Measurements from ENCODE around the gene SPATA31C1. TPM values are rescaled to one million over a fixed set of nuclear protein-coding genes. Genes with fewer than 3 reads are reported as not detected.

The SPATA31C1 gene
- total and polyA plus RNA-seq, 11 donors: not detected

DNA sequence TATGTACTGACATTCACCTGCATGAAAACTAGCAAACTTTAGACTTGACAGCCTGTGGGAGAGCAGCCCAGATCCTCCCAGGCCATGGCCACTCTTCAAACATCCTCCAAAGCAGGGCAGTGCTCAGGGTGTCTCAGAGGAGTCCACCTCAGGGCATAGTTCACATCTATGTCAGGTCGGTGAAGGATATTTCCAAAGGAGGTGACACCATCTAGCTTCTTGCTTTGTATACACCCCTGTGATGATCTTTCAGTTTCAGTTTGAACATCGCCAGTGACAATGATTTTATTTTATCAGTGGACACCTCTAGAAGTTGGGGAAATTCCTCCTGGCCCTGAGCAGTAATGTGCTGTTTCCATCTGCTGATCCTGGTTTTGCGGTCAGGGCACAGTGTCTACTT lies 36.5 kb downstream of the SPATA31C1 start:
- TF ChIP-seq, protein P1, sequence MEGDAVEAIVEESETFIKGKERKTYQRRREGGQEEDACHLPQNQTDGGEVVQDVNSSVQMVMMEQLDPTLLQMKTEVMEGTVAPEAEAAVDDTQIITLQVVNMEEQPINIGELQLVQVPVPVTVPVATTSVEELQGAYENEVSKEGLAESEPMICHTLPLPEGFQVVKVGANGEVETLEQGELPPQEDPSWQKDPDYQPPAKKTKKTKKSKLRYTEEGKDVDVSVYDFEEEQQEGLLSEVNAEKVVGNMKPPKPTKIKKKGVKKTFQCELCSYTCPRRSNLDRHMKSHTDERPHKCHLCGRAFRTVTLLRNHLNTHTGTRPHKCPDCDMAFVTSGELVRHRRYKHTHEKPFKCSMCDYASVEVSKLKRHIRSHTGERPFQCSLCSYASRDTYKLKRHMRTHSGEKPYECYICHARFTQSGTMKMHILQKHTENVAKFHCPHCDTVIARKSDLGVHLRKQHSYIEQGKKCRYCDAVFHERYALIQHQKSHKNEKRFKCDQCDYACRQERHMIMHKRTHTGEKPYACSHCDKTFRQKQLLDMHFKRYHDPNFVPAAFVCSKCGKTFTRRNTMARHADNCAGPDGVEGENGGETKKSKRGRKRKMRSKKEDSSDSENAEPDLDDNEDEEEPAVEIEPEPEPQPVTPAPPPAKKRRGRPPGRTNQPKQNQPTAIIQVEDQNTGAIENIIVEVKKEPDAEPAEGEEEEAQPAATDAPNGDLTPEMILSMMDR (IDR thresholded peaks at IDR 0.05): no peak
- no peak for TF ChIP-seq POLR2A (IDR thresholded peaks at IDR 0.05)
- intact Hi-C loops (cut with DNase I): loop anchor here in 5 of 10 donors (5.0 to 10.0 kb wide), 2 partner anchors 621 to 623 kb away; no protein-coding TSS in a partner anchor

DNA sequence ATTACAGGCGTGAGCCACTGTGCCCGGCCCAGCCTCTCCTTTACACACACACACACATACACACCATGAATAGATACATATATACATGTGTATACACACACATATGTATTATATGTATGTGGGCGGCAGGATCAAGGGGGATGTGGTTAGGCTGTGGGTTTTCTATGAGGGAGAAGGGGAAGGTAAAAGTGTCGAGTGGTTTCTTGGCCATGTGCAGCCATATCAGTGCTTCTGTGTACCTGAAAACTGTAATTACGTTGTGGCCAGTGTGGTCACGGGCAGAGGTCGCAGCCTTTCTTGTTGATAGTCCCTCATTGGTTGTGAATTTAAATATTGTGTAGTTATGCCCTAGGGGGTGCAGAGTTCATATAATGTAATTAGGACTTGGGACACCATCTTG lies 40.1 kb downstream of the SPATA31C1 start:
- Histone ChIP-seq H3K27me3 (peaks cover 0 to 7% (median 0%) of the 10 kb centered on the region in 9 donors), H3K4me1 (no peaks in the 10 kb centered on the region), H3K9me3 (peaks cover 0 to 12% (median 0%) of the 10 kb centered on the region in 12 donors), H3K4me3 (no peak overlapping the region), H3K36me3 (no peaks in the 10 kb centered on the region), H3K27ac (no peak overlapping the region)
- WGBS, 4 donors: 79 to 92% (median 90%) methylated on average over 7 of the region's 7 CpGs
- no peak for TF ChIP-seq POLR2A (IDR thresholded peaks at IDR 0.05)
- TF ChIP-seq, protein P1 (IDR thresholded peaks at IDR 0.05): no peak
- intact Hi-C loops (cut with DNase I): loop anchor here in 3 of 10 donors (10.0 kb wide), 1 partner anchor 617 kb away; no protein-coding TSS in a partner anchor
- ATAC-seq: no peak
- DNase-seq: no peak

More for the DNA sequence above, 36.5 kb downstream of the SPATA31C1 start:
- Histone ChIP-seq H3K36me3 (no peaks in the 10 kb centered on the region), H3K9me3 (peaks cover 0 to 15% (median 1%) of the 10 kb centered on the region in 12 donors), H3K4me1 (no peaks in the 10 kb centered on the region), H3K27me3 (peaks cover 0 to 13% (median 0%) of the 10 kb centered on the region in 9 donors), H3K27ac (no peak overlapping the region), H3K4me3 (no peak overlapping the region)
- ATAC-seq: no peak
- WGBS, 4 donors: 85 to 88% (median 86%) methylated on average over 3 of the region's 3 CpGs
- DNase-seq: no peak

DNA sequence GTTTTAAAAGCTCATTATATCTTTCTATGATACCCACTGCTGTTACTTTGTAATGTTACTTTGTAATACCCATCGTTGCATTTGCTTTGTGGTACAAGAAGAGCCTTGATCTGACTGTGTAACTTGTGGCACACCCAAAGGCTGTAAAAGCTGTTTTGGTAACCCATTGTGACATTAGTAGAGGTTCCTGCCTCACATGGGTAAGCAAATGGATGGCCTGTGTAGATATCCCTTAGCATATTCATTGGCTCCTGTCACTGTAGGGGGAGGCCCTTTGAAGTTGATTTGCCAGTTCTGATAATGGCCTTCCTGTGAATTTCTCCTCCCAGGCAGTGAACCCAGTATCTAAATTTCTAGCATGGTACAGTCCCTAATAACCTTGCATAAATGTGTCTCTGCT lies 40.8 kb downstream of the SPATA31C1 start:
- ATAC-seq: no peak

DNA sequence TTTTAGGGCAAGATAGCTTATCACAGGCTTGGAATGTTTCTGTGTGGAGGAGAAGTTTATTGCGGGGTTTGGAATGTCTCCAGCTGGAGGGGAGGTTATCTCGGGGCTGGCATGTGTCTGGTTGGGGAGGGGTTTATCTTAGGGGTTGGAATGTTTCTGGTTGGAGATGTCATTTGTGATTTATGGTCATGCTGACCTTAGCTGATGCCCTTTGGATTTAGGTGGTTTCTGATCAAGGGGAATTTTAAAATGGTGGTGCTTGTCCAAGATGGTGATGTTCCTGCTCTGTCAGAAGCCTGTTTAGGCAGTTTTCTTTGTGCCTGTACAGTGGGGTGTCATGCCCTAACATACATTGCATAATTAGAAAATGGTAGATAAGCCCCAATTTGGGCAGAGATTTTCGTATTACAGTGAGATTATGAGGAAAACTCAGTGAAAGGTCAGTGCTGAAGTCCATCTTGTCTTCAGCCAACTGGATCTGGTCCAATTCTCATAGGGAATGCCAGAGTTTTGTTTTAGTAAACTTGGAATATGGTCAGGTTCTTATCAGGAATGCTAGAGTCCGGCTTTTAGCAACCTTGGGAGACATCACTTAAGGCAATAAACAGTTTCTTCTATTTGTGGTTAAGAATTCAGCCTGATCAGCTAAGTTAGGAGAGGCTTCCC lies 42.3 kb downstream of the SPATA31C1 start:
- WGBS, 4 donors: 23 to 37% (median 28%) methylated on average over 4 of the region's 4 CpGs
- intact Hi-C loops (cut with DNase I): loop anchor here in 3 of 10 donors (10.0 kb wide), 1 partner anchor 615 kb away; no protein-coding TSS in a partner anchor

More for the DNA sequence above, 40.8 kb downstream of the SPATA31C1 start:
- 79 to 100% (median 93%) methylated on average over 1 of the region's 1 CpG for WGBS, 4 donors
- Histone ChIP-seq H3K27me3 (peaks cover 0 to 7% (median 0%) of the 10 kb centered on the region in 9 donors), H3K9me3 (peaks cover 0 to 12% (median 0%) of the 10 kb centered on the region in 12 donors), H3K4me3 (no peak overlapping the region), H3K4me1 (no peaks in the 10 kb centered on the region), H3K27ac (no peak overlapping the region), H3K36me3 (no peaks in the 10 kb centered on the region)
- DNase-seq: no peak
- intact Hi-C loops (cut with DNase I): loop anchor here in 3 of 10 donors (10.0 kb wide), 1 partner anchor 616 kb away; no protein-coding TSS in a partner anchor
- TF ChIP-seq POLR2A (IDR thresholded peaks at IDR 0.05): no peak
- TF ChIP-seq, protein P1 (IDR thresholded peaks at IDR 0.05): no peak

More for the DNA sequence above, 42.3 kb downstream of the SPATA31C1 start:
- no peak for TF ChIP-seq POLR2A (IDR thresholded peaks at IDR 0.05)
- TF ChIP-seq, protein P1 (IDR thresholded peaks at IDR 0.05): no peak
- no peaks in the 10 kb centered on the region for H3K4me1 ChIP-seq
- no peak for DNase-seq
- H3K9me3 ChIP-seq: peaks cover 0 to 12% (median 0%) of the 10 kb centered on the region in 12 donors
- no peak overlapping the region for H3K27ac ChIP-seq
- peaks cover 0 to 4% (median 0%) of the 10 kb centered on the region in 9 donors for H3K27me3 ChIP-seq
- H3K4me3 ChIP-seq: no peak overlapping the region
- no peaks in the 10 kb centered on the region for H3K36me3 ChIP-seq
- no peak for ATAC-seq
